ENCODE measurements around the gene ADK.

- TF ChIP-seq CTCF (conservative IDR thresholded peaks at IDR 0.05) (no peak), ZFX (IDR thresholded peaks at IDR 0.05) (no peak)
Measured at GRCh38 chr10:74743401-74743800, 592.4 kb downstream of the ADK start.
